GM23338 (cell line): ENCODE measurements around the gene SLC2A14. TPM values are rescaled to one million over a fixed set of nuclear protein-coding genes. Genes with fewer than 3 reads are reported as not detected.

Experiments used
- ATAC-seq: fragments of 200-7000 bp; cut with Tn5 transposase; 3 replicates; pipeline ENCODE4 v1.9.1; 2020
- DNase-seq: peaks from one replicate; pipeline ENCODE4 v3.0.0-alpha.2; 2015; ENCODE audit warnings: low spot score
- H2AFZ ChIP-seq: fragments of 200-600 bp; sonication (generic); 2 replicates; pipeline ENCODE4 v1.8.0; 2016; ENCODE audit warnings: antibody characterized with exemption, mild to moderate bottlenecking, moderate library complexity
- H3F3A ChIP-seq: fragments of 200-600 bp; sonication (generic); replicated peaks from 2 replicates; pipeline ENCODE4 v1.8.0; 2017; ENCODE audit warnings: antibody characterized with exemption, mixed run types, low read depth
- H3K27ac ChIP-seq: fragments of 200-600 bp; sonication (generic); 2 replicates; pipeline ENCODE4 v1.6.1; 2016; ENCODE audit warnings: low read depth
- H3K27me3 ChIP-seq: fragments of 200-600 bp; sonication (generic); 2 replicates; pipeline ENCODE4 v1.8.0; 2016; ENCODE audit warnings: mild to moderate bottlenecking, mixed run types, moderate library complexity; ENCODE audit not compliant: insufficient read depth
- H3K36me3 ChIP-seq: fragments of 200-600 bp; sonication (generic); 2 replicates; pipeline ENCODE4 v1.8.0; 2016; ENCODE audit warnings: mild to moderate bottlenecking; ENCODE audit not compliant: insufficient read depth
- H3K4me1 ChIP-seq: fragments of 200-600 bp; sonication (generic); 2 replicates; pipeline ENCODE4 v1.8.0; 2016; ENCODE audit warnings: mild to moderate bottlenecking, moderate library complexity; ENCODE audit not compliant: insufficient read depth
- H3K4me2 ChIP-seq: fragments of 200-600 bp; sonication (generic); 2 replicates; pipeline ENCODE4 v1.7.1; 2017; ENCODE audit warnings: mixed run types
- H3K4me3 ChIP-seq: fragments of 200-600 bp; sonication (generic); 2 replicates; pipeline ENCODE4 v1.6.1; 2016; ENCODE audit warnings: mixed run types
- H3K79me2 ChIP-seq: fragments of 200-600 bp; sonication (generic); replicated peaks from 2 replicates; pipeline ENCODE4 v1.8.0; 2017; ENCODE audit warnings: mild to moderate bottlenecking; ENCODE audit not compliant: insufficient read depth
- H3K9me2 ChIP-seq: fragments of 200-600 bp; sonication (generic); 2 replicates; pipeline ENCODE4 v1.8.0; 2017; ENCODE audit not compliant: insufficient read depth
- H4K20me1 ChIP-seq: fragments of 200-600 bp; sonication (generic); replicated peaks from 2 replicates; pipeline ENCODE4 v1.8.0; 2017; ENCODE audit warnings: mild to moderate bottlenecking; ENCODE audit not compliant: insufficient read depth
- H3K27ac Mint-ChIP-seq: 2 replicates; pipeline ENCODE4 v1.8.0; 2020; ENCODE audit warnings: inconsistent platforms, mild to moderate bottlenecking, moderate library complexity, mixed read lengths
- H3K27me3 Mint-ChIP-seq: 3 replicates; pipeline ENCODE4 v1.8.0; 2022; ENCODE audit warnings: low read depth, mild to moderate bottlenecking, moderate library complexity, mixed read lengths, inconsistent platforms; ENCODE audit not compliant: insufficient read depth, poor library complexity
- H3K36me3 Mint-ChIP-seq: 3 replicates; pipeline ENCODE4 v1.8.0; 2021; ENCODE audit warnings: low read depth, mild to moderate bottlenecking, inconsistent platforms, moderate library complexity, mixed read lengths
- H3K4me1 Mint-ChIP-seq: 3 replicates; pipeline ENCODE4 v1.8.0; 2020; ENCODE audit warnings: mild to moderate bottlenecking, inconsistent platforms, mixed read lengths
- H3K4me3 Mint-ChIP-seq: 3 replicates; pipeline ENCODE4 v1.8.0; 2021; ENCODE audit warnings: moderate library complexity, mild to moderate bottlenecking, inconsistent platforms, mixed read lengths
- H3K9me3 Mint-ChIP-seq: 3 replicates; pipeline ENCODE4 v1.8.0; 2020; ENCODE audit warnings: moderate library complexity, mild to moderate bottlenecking, inconsistent platforms, mixed read lengths
- CREB1 ChIP-seq: fragments of 250-450 bp; sonication (Bioruptor Pico); IDR thresholded peaks from 2 replicates; pipeline ENCODE4 v1.5.0; 2020; ENCODE audit warnings: low read depth, mild to moderate bottlenecking, moderate library complexity
- CTCF ChIP-seq, 2 experiments: fragments of 200-600 bp in 1 of 2; sonication (generic) in 1 of 2; conservative IDR thresholded peaks; 2 replicates each; pipeline versions ENCODE4 v1.5.1 to v1.6.1; 2016 to 2017; ENCODE audit warnings: antibody characterized with exemption in 2 of 2, low read depth in 2 of 2, mild to moderate bottlenecking in 2 of 2, moderate library complexity in 1 of 2
- ETS1 ChIP-seq: IDR thresholded peaks from 2 replicates; pipeline ENCODE4 v1.6.1; 2016; ENCODE audit warnings: antibody characterized with exemption
- EZH2 ChIP-seq: fragments of 200-600 bp; sonication (generic); IDR thresholded peaks from one replicate; pipeline ENCODE4 v1.8.0; 2017; ENCODE audit warnings: antibody characterized with exemption, mild to moderate bottlenecking, low read depth; ENCODE audit not compliant: unreplicated experiment
- EZH2phosphoT487 ChIP-seq: fragments of 200-600 bp; sonication (generic); IDR thresholded peaks from one replicate; pipeline ENCODE4 v1.8.1; 2018; ENCODE audit warnings: antibody characterized with exemption; ENCODE audit not compliant: unreplicated experiment
- JUNB ChIP-seq: IDR thresholded peaks from one replicate; pipeline ENCODE4 v1.6.1; 2016; ENCODE audit warnings: antibody characterized with exemption; ENCODE audit not compliant: unreplicated experiment
- POLR2AphosphoS5 ChIP-seq: IDR thresholded peaks from 2 replicates; pipeline ENCODE4 v1.6.1; 2016; ENCODE audit warnings: antibody characterized with exemption, low read depth
- REST ChIP-seq: IDR thresholded peaks from one replicate; pipeline ENCODE4 v1.6.1; 2018; ENCODE audit warnings: antibody characterized with exemption; ENCODE audit not compliant: unreplicated experiment
- STAT1 ChIP-seq: IDR thresholded peaks from one replicate; pipeline ENCODE4 v1.6.1; 2016; ENCODE audit warnings: antibody characterized with exemption; ENCODE audit not compliant: unreplicated experiment
- ZNF114 ChIP-seq: fragments of 250-450 bp; sonication (Bioruptor Pico); IDR thresholded peaks from 2 replicates; pipeline ENCODE4 v1.5.0; 2020; ENCODE audit warnings: mild to moderate bottlenecking, moderate library complexity
- ZNF331 ChIP-seq: fragments of 250-450 bp; sonication (Bioruptor Pico); IDR thresholded peaks from 2 replicates; pipeline ENCODE4 v1.5.0; 2020; ENCODE audit warnings: low read depth, mild to moderate bottlenecking, moderate library complexity
- polyA plus RNA-seq: library from polyadenylated mRNA; unstranded; fragments of >200 nt; fragmentation: Nextera tagmentation; extraction: Ambion mirVana; gene quantifications from 2 replicates; pipeline ENCODE4 v1.2.1, GENCODE V29; 2016
- total RNA-seq: library from RNA; depleted of rRNA; stranded (reverse); fragments of >200 nt; shearing (Covaris generic); gene quantifications from 2 replicates; pipeline ENCODE4 v1.2.3, GENCODE V29; 2014

Gene SLC2A14
- total and polyA plus RNA-seq, 2 experiments from 2014 or later: 6.8 to 31.5 TPM

- TF ChIP-seq ETS1: no peak
- TF ChIP-seq CREB1 (CRISPR knock-in tag): no peak
- no peak for TF ChIP-seq ZNF331 (CRISPR knock-in tag)
- TF ChIP-seq EZH2phosphoT487: no peak
- no peak for TF ChIP-seq REST
- TF ChIP-seq JUNB: no peak
- TF ChIP-seq CTCF (conservative IDR thresholded peaks at IDR 0.05; ENCODE audit: low read depth in 2 of 2): no peak
- TF ChIP-seq ZNF114 (CRISPR knock-in tag): no peak
These were observed 38.0 kb downstream of the SLC2A14 start (continued) for GRCh38 chr12:7834701-7835100.

- no peak overlapping the region for H2AFZ ChIP-seq
- H3K4me3 ChIP-seq: no peak overlapping the region
- H3K4me3 Mint-ChIP-seq: no peak overlapping the region
- no peaks in the 10 kb centered on the region for H3K9me2 ChIP-seq
- H3K4me1 Mint-ChIP-seq: peaks cover 9% of the 10 kb centered on the region
- H3K27ac Mint-ChIP-seq: no peak overlapping the region
- TF ChIP-seq EZH2 (no peak), JUNB (no peak), CTCF (conservative IDR thresholded peaks at IDR 0.05; ENCODE audit: low read depth in 2 of 2) (no peak), REST (no peak), STAT1 (no peak), ZNF114 (CRISPR knock-in tag) (no peak), ZNF331 (CRISPR knock-in tag) (no peak), POLR2AphosphoS5 (no peak), ETS1 (no peak)
- H3K9me3 Mint-ChIP-seq: no peaks in the 10 kb centered on the region; the same call in 2 of the 3 replicates
- no peak overlapping the region for H3K27ac ChIP-seq
- H4K20me1 ChIP-seq: no peaks in the 10 kb centered on the region
- no peaks in the 10 kb centered on the region for H3K36me3 Mint-ChIP-seq
- no peaks in the 10 kb centered on the region for H3K27me3 ChIP-seq
- H3F3A ChIP-seq: no peaks in the 10 kb centered on the region
- no peak overlapping the region for H3K4me2 ChIP-seq
- ATAC-seq (no peak), DNase-seq (no peak)
- peaks cover 14% of the 10 kb centered on the region for H3K27me3 Mint-ChIP-seq
- peaks cover 3% of the 10 kb centered on the region; the same call in 1 of the 2 replicates for H3K36me3 ChIP-seq
- no peaks in the 10 kb centered on the region for H3K79me2 ChIP-seq
- H3K4me1 ChIP-seq: no peaks in the 10 kb centered on the region
These were observed 38.9 kb downstream of the SLC2A14 start for GRCh38 chr12:7833831-7834230.
